Ramos (cell line): Measurements from ENCODE around the gene PYGB.

Source experiments
- in situ Hi-C: fragments of 300-500 bp; cut with MboI; formaldehyde crosslinking; loops from one replicate; pipeline ENCODE4 v1.14.3; 2022; ENCODE audit warnings: low sequenced_read_pairs; ENCODE audit not compliant: unreplicated experiment

PYGB gene

GRCh38 chr20:25247956-25248785, at the start of gene PYGB:
Gene PYGB, plus strand, starts transcription at chr20:25248085. Its CDS starts 94 bp downstream, at chr20:25248179.
- in situ Hi-C loops: no loop called here

- in situ Hi-C loops: no loop called here
These were observed 49.1 kb upstream of the PYGB start for GRCh38 chr20:25198663-25199383.

- in situ Hi-C loops: no loop called here
These were observed 48.2 kb upstream of the PYGB start for GRCh38 chr20:25199473-25200260.

- in situ Hi-C loops: no loop called here
These were observed 44.8 kb upstream of the PYGB start for GRCh38 chr20:25203089-25203488.

GRCh38 chr20:25203871-25204320, 44.0 kb upstream of the PYGB start:
- in situ Hi-C loops: no loop called here

- in situ Hi-C loops: no loop called here
These were observed 43.2 kb upstream of the PYGB start for GRCh38 chr20:25204550-25205276.

GRCh38 chr20:25205277-25206062, 42.4 kb upstream of the PYGB start:
- in situ Hi-C loops: no loop called here

- in situ Hi-C loops: no loop called here
These were observed 41.9 kb upstream of the PYGB start for GRCh38 chr20:25206063-25206403.

GRCh38 chr20:25206548-25206947, 41.3 kb upstream of the PYGB start:
- in situ Hi-C loops: no loop called here

- in situ Hi-C loops: no loop called here
These were observed 40.5 kb upstream of the PYGB start for GRCh38 chr20:25207149-25207959.

- in situ Hi-C loops: no loop called here
These were observed 39.8 kb upstream of the PYGB start for GRCh38 chr20:25207960-25208534.

- in situ Hi-C loops: no loop called here
These were observed 38.5 kb upstream of the PYGB start for GRCh38 chr20:25209400-25209799.

GRCh38 chr20:25209911-25210310, 38.0 kb upstream of the PYGB start:
- in situ Hi-C loops: no loop called here

- in situ Hi-C loops: no loop called here
These were observed 36.6 kb upstream of the PYGB start for GRCh38 chr20:25211273-25211672.

GRCh38 chr20:25212242-25212641, 35.6 kb upstream of the PYGB start:
- in situ Hi-C loops: no loop called here

GRCh38 chr20:25213566-25214425, 34.1 kb upstream of the PYGB start:
- in situ Hi-C loops: no loop called here

- in situ Hi-C loops: no loop called here
These were observed 33.5 kb upstream of the PYGB start for GRCh38 chr20:25214426-25214790.
